ENCODE data around the gene MGAT4B.

The MGAT4B gene

GRCh38 chr5:179798771-179799643 lies 7.7 kb downstream of the MGAT4B start:
- TF ChIP-seq USF1 (IDR thresholded peaks at IDR 0.05), result no peak
- TF ChIP-seq TEAD4 (IDR thresholded peaks at IDR 0.05), result no peak
- TF ChIP-seq CREB1 (IDR thresholded peaks at IDR 0.05; ENCODE audit: low read depth), result no peak
- no peak for TF ChIP-seq NFIC (IDR thresholded peaks at IDR 0.05)
- no peak for TF ChIP-seq EP300 (IDR thresholded peaks at IDR 0.05; ENCODE audit: borderline replicate concordance)
- no peak for TF ChIP-seq TAF1 (IDR thresholded peaks at IDR 0.05; ENCODE audit: low read depth)
- no peak for TF ChIP-seq YY1 (IDR thresholded peaks at IDR 0.05; ENCODE audit: low read depth)
- TF ChIP-seq TCF12 (IDR thresholded peaks at IDR 0.05; ENCODE audit: low read depth), result no peak
- no peak for TF ChIP-seq ZBTB7A (IDR thresholded peaks at IDR 0.05; ENCODE audit: low read depth)
- no peak for TF ChIP-seq RAD21 (IDR thresholded peaks at IDR 0.05; ENCODE audit: low read depth)
- no peak for TF ChIP-seq CEBPB (IDR thresholded peaks at IDR 0.05)
- no peak for TF ChIP-seq MAX (IDR thresholded peaks at IDR 0.05)

GRCh38 chr5:179798144-179798770 lies 8.4 kb downstream of the MGAT4B start:
- no peak for TF ChIP-seq MAX (IDR thresholded peaks at IDR 0.05)
- TF ChIP-seq YY1 (IDR thresholded peaks at IDR 0.05; ENCODE audit: low read depth), result no peak
- TF ChIP-seq REST (IDR thresholded peaks at IDR 0.05; ENCODE audit: low read depth), result no peak
- TF ChIP-seq TCF12 (IDR thresholded peaks at IDR 0.05; ENCODE audit: low read depth), result no peak
- TF ChIP-seq CREB1 (IDR thresholded peaks at IDR 0.05; ENCODE audit: low read depth), result no peak
- no peak for TF ChIP-seq ZBTB7A (IDR thresholded peaks at IDR 0.05; ENCODE audit: low read depth)
- TF ChIP-seq NFIC (IDR thresholded peaks at IDR 0.05), result no peak
- no peak for TF ChIP-seq TAF1 (IDR thresholded peaks at IDR 0.05; ENCODE audit: low read depth)
- no peak for TF ChIP-seq EP300 (IDR thresholded peaks at IDR 0.05; ENCODE audit: borderline replicate concordance)
- no peak for TF ChIP-seq FOXM1 (IDR thresholded peaks at IDR 0.05; ENCODE audit: borderline replicate concordance, low read depth)
- TF ChIP-seq USF1 (IDR thresholded peaks at IDR 0.05), result no peak
- TF ChIP-seq RAD21 (IDR thresholded peaks at IDR 0.05; ENCODE audit: low read depth), result no peak

- TF ChIP-seq TCF12 (IDR thresholded peaks at IDR 0.05; ENCODE audit: low read depth) (no peak), EGR1 (IDR thresholded peaks at IDR 0.05) (no peak), ZBTB7A (IDR thresholded peaks at IDR 0.05; ENCODE audit: low read depth) (no peak), TEAD4 (IDR thresholded peaks at IDR 0.05) (no peak), TAF1 (IDR thresholded peaks at IDR 0.05; ENCODE audit: low read depth) (no peak), FOXM1 (IDR thresholded peaks at IDR 0.05; ENCODE audit: borderline replicate concordance, low read depth) (no peak), RAD21 (IDR thresholded peaks at IDR 0.05; ENCODE audit: low read depth) (no peak), CEBPB (IDR thresholded peaks at IDR 0.05) (no peak), REST (IDR thresholded peaks at IDR 0.05; ENCODE audit: low read depth) (no peak), EP300 (IDR thresholded peaks at IDR 0.05; ENCODE audit: borderline replicate concordance) (no peak), CREB1 (IDR thresholded peaks at IDR 0.05; ENCODE audit: low read depth) (no peak)
These were observed 8.9 kb downstream of the MGAT4B start for GRCh38 chr5:179797741-179798140.

GRCh38 chr5:179796877-179797608 lies 9.6 kb downstream of the MGAT4B start:
- TF ChIP-seq NFIC (IDR thresholded peaks at IDR 0.05), result no peak
- TF ChIP-seq EGR1 (IDR thresholded peaks at IDR 0.05), result no peak
- TF ChIP-seq USF1 (IDR thresholded peaks at IDR 0.05), result no peak
- no peak for TF ChIP-seq TEAD4 (IDR thresholded peaks at IDR 0.05)
- no peak for TF ChIP-seq MAX (IDR thresholded peaks at IDR 0.05)
- TF ChIP-seq FOXM1 (IDR thresholded peaks at IDR 0.05; ENCODE audit: borderline replicate concordance, low read depth), result no peak
- TF ChIP-seq EP300 (IDR thresholded peaks at IDR 0.05; ENCODE audit: borderline replicate concordance), result no peak
- TF ChIP-seq CEBPB (IDR thresholded peaks at IDR 0.05), result no peak
- TF ChIP-seq TAF1 (IDR thresholded peaks at IDR 0.05; ENCODE audit: low read depth), result no peak
- TF ChIP-seq ZBTB7A (IDR thresholded peaks at IDR 0.05; ENCODE audit: low read depth), result no peak
- no peak for TF ChIP-seq REST (IDR thresholded peaks at IDR 0.05; ENCODE audit: low read depth)
- no peak for TF ChIP-seq RAD21 (IDR thresholded peaks at IDR 0.05; ENCODE audit: low read depth)
- TF ChIP-seq YY1 (IDR thresholded peaks at IDR 0.05; ENCODE audit: low read depth), result no peak
- TF ChIP-seq TCF12 (IDR thresholded peaks at IDR 0.05; ENCODE audit: low read depth), result no peak
- no peak for TF ChIP-seq CREB1 (IDR thresholded peaks at IDR 0.05; ENCODE audit: low read depth)
